ENCODE results near the gene NFIX.

The NFIX gene

GRCh38 chr19:13134626-13135025 lies 139.4 kb downstream of the NFIX start:
- DNase-seq = no peak

DNA sequence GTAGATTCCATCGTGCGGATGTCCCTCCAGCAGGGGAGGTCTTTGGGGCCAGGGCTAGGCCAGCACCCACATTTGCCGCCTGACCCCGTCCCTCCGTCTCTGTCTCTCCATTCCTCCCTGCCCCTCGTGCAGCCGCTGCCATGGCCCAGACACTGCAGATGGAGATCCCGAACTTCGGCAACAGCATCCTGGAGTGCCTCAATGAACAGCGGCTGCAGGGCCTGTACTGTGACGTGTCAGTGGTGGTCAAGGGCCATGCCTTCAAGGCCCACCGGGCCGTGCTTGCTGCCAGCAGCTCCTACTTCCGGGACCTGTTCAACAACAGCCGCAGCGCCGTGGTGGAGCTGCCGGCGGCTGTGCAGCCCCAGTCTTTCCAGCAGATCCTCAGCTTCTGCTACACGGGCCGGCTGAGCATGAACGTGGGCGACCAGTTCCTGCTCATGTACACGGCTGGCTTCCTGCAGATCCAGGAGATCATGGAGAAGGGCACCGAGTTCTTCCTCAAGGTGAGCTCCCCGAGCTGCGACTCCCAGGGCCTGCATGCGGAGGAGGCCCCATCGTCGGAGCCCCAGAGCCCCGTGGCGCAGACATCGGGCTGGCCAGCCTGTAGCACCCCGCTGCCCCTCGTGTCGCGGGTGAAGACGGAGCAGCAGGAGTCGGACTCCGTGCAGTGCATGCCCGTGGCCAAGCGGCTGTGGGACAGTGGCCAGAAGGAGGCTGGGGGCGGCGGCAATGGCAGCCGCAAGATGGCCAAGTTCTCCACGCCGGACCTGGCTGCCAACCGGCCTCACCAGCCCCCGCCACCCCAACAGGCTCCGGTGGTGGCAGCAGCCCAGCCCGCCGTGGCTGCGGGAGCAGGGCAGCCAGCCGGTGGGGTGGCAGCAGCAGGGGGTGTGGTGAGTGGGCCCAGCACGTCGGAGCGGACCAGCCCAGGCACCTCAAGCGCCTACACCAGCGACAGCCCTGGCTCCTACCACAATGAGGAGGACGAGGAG lies 140.1 kb downstream of the NFIX start:
- no peak for DNase-seq

DNA sequence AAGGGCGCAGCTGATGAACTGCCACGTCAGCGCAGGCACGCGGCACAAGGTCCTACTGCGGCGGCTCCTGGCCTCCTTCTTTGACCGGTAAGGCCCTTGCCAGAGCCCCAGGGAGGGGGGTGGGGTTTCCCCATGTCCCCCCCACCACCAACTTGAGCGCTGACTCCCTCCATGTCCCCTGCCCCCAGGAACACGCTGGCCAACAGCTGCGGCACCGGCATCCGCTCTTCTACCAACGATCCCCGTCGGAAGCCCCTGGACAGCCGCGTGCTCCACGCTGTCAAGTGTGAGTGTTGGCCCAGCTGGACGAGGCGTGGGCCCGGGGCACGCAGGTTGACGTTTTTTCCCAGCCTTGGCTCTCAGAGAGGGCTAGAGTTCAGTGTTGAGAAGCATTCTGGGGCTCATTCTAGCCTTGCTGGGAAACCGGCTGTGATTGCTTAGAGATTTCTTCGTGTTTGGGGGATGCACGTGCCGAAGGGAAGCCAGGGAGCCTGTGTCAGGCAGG lies 142.1 kb downstream of the NFIX start:
- DNase-seq = no peak

- no peak for DNase-seq
These were observed 143.1 kb downstream of the NFIX start for GRCh38 chr19:13138171-13138915.

DNA sequence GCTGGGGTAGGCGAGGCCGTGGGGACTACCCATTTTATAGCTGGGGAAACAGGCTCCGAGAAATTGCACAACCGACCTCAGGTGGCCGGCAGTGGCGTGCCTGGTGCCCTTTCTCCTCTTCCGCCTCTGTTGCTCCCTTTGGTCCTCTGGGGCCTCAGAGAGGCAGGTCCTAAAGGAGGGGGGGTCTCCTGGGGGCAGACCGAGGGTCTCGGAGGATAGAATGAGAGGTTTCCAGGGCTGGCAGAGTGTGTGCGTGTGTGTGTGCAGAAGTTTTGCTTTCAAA lies 143.6 kb downstream of the NFIX start:
- no peak for DNase-seq

GRCh38 chr19:13139633-13140311 lies 144.5 kb downstream of the NFIX start:
- no peak for DNase-seq

DNA sequence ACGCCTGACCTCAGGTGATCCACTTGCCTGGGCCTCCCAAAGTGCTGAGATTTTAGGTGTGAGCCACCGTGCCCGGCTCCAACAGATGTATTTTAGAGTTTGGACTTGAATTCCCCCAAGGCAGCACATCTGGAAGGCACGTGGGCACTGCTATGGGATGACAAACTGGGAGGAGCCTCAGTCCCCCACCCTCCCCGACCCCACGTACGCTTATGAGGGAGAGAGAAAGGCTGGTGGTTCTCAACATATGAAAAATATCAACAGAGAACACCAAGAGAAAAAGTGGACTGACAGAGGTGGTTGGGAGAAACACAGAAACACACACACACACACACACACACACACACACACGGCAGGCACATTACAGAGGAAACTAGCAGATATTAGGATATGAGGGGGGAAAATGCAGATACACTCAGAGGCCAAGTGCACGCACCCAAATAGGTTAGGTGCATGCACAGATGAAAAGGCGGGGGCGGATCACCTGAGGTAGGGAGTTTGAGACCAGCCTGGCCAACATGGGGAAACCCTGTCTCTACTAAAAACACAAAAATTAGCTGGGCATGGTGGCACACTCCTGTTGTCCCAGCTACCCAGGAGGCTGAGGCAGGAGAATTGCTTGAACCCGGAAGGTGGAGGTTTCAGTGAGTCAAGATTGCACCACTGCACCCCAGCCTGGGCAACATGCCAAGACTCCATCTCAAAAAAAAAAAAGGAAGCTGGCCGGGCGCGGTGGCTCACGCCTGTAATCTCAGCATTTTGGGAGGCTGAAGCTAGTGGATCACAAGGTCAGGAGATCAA lies 151.7 kb downstream of the NFIX start:
- DNase-seq = no peak

Measured in activated effector memory CD4-positive, alpha-beta T cell treated with Interleukin-2 at 50 U/mL for 16 hours (primary cell).